GM19328 (cell line): ENCODE results near the gene CFAP70.
"Not testable (repeated sequence)": the region's sequence is repeated elsewhere in the genome, so short reads cannot be mapped to it uniquely, and the experiment has no call there.

Source experiments
- ATAC-seq: cut with Tn5 transposase; IDR thresholded peaks from one replicate; pipeline ENCODE4 v1.9.1; 2021; ENCODE audit warnings: mild to moderate bottlenecking, moderate library complexity; ENCODE audit not compliant: unreplicated experiment

The CFAP70 gene

DNA sequence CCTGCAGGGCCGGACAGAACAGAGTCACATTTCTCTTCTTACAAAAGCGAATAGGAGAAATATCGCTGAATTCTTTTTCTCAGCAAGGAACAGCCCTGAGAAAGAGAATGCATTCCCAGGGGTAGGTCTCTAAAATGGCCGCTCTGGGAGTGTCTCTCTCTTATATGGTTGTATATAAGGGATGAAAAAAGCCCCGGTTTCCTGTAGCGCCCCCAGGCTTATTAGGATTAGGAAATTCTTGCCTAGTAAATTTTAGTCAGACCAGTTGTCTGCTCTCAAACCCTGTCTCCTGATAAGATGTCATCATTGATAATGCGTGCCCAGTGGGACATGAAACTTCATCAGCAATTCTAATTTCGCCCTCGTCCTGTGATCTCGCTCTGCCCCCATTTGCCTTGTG is 100.1 kb downstream of the CFAP70 start:
- ATAC-seq: not testable (repeated sequence)

- no peak for ATAC-seq
Observed at GRCh38 chr10:73253225-73253555, 105.5 kb downstream of the CFAP70 start.

- peak; percentile 70 for ATAC-seq
Observed at GRCh38 chr10:73252445-73253224, 106.0 kb downstream of the CFAP70 start, which contains the start of gene MRPS16. TSS of gene MRPS16 (minus strand) at chr10:73252644. CDS start at chr10:73252482, 162 bp downstream.

DNA sequence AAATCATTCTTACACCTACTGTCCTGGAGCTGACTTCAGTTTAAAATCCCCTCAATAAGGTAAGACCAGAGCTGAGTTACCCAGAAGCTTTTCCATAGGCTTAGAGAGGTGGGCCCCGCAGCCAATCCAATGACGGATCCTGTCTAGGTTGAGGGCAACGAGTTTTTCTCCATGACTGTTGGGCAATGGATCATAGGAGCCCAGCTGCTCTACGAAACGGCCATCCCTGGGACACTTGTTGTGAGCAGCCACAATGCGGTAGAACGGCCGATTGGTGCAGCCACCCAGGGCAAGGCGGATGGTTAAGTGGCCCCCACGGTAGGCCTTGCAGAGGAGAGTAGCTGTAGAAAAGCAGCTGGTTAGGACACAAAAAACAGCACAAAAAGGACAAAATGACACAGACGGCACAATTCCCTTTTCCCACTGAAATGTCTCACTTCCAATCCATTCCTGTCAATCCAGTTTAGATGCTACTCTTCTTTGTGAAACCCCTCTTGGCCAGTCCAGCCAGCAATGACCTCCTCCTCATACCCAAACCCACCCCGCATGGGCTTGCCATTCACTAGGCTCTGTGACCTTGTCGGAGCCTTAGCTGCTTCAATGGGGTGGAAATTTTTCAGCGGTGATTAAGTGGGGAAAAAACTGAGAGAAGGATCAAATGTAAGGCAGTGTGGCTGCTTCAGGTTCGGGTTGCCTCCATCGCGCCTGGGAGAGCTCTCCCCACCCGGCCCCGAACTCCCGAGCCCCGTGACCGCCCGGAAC is 106.8 kb downstream of the CFAP70 start:
- ATAC-seq: no peak

DNA sequence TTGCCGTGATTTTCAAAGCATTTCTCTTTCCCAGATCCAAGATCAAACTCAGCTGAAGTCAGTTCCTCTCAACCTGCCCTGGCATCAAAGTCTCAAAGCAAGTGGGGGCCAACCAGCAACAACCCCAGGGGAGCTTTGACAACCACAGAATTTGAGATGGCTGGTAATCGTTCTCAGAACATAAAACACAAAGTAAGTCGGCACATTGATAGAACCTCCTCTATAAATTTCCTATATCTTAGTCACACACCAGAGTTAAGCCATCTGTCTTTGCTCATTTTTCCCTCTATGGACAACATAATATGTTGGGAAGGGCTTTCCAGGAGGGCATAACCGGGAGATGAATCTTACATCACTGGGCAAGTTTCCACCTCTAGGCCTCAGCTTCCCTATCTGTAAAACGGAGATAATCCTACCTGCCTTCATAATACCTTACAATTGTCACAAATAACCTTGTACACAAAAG is 110.4 kb downstream of the CFAP70 start:
- no peak for ATAC-seq

DNA sequence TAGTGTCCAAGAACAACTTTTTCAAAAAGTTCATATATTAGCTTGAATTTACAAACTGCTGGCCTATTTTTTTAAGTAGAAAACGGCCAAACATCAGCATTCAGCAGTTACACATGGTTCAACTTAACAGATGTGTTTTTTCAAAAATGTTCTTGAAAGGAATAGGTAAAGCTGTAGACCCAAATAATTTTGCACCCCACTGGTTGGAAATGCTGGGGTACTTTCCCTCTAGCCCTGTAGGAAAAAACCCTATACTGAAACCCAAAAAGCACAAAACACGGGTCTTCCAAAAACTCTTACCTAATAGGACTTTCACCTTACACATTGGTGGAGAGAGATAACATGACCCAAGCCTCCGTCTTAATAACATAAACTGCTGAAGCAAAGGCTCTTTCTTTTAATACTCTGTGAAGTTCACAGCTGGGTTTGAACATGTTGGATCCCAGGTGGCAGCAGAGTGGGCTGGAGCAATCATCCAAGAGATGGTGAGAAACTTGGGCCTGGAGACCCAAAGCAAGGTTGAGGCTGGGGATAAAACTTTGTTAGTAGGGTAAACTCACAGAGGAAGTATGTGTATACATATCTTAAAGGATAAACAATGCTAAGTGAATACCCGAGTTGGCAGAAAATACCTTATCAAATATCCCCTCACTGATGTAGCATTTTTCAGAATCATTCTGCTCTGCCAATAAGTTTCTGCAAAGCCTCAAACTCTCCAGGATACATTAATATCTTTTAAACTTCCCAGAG is 111.0 kb downstream of the CFAP70 start:
- ATAC-seq: no peak

DNA sequence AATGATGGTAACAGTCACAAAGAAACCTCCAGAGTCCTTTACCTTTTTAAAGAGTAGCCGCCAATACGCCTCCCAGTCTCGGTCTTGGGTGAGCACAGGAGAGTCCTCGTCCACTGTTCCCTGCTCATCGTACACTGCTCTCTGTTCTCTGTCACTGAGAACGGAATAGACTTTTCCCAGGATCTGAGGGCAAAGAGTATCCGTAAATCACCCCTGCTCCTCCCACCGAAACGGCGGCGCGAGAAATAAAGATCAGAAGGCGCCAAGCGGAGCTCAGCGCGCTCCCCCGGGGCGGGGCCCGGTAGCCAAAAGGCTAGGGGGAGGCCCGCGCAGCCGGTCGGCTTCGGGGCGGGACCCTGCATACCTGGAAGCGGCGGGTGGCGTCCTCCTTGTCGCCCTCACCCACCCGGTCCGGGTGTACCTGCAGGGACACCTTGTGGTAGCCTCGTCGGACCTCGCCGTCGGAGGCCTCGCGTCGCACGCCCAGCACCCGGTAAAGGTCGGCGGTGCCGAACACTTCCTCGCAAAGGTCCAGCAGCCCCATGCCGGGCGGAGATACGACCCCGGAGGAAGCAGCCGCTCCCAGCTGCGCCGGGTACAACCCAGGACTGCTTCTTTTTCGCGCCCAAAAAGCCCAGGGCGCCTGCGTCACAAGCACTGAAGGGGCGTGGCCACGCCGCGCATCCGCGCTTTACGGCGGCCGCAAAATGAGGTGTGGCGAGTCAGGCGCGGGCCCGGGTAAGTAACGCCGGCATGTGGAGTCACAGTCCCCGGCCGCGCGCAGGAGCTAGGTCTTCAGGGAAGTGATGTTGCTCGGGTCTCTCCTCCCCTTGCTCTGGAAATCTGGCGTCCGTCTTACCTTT is 111.8 kb downstream of the CFAP70 start, which contains the start of gene DNAJC9:
DNAJC9 (minus strand) TSS at position 610 of the 863 bp plus-strand sequence; CDS start at position 544, 66 bp downstream.
- peak; percentile 76 for ATAC-seq

DNA sequence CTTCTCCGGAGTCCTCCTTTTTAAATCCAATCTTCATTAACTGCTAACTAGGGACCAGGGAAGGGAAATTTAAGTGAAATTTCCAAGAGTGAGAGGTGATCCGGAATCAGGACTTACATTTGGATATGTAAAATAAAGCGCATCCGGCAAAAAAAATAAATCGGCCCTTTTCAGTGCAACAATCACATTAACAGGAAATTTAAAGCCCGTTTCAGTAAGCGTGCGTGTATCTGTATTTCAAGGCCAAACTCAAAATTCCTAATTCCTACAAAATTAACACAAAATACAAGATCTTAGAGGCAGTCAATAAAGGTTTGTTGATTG is 112.4 kb downstream of the CFAP70 start:
- no peak for ATAC-seq

GRCh38 chr10:73244866-73245477 is 113.7 kb downstream of the CFAP70 start:
- ATAC-seq: no peak

GRCh38 chr10:73239908-73240307 is 118.8 kb downstream of the CFAP70 start:
- ATAC-seq: no peak

- no peak for ATAC-seq
Observed at GRCh38 chr10:73238990-73239566, 119.6 kb downstream of the CFAP70 start.

DNA sequence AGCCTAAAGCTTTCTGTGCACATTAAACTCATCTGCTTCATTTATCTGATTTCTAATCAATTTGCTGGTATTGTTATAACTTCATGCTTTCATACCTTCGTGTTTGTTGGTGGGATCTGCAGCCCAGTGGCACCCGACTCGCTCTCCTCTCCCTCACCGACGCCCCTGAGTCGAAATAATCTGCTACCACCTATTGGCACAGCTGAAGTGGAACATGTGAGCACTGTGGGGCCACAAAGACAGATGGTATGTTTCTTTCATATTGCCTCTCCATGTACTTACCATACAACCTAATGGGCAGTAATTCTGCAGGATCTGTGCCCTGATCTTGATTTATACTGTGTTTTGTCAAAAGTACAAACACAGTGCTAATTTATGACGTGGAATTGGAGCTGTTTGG is 124.0 kb downstream of the CFAP70 start:
- ATAC-seq: no peak

DNA sequence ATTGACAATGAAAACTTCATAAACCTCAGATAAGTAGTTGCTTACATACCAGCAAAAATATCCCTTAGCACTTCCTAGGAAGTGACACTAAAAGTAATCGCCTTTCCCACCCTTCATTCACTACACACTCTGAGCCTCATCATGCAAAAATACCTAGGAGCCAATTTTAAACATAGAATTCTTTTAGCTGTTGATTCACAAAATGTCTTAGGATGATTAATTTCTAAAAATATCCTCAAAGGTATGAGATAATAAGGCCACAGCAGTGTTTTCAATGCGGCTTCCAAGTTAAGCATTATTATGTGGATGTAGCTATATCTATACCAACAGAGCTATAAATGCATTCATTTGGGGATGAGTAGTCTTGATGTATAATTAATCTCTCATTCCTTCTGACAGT is 124.8 kb downstream of the CFAP70 start:
- no peak for ATAC-seq

DNA sequence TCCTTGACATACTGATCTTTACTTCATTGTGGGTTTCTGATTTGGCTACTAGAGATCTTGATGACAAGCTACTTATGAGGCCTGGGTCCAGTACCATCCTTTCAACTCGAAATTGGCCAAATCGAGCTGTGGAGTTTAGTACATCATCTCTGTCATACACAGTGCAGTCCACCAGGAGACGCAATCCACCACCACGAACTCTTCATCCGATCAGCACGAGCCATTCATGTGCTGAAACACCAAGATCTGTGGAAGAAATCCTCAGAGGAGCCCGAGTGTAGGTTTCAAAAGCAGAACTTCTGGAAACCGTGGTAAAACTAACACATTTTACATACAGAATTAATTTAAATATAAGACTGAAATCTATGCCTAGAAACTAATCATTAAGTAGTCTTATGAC is 125.8 kb downstream of the CFAP70 start:
- ATAC-seq: no peak

- ATAC-seq: no peak
Observed at GRCh38 chr10:73229567-73229966, 129.1 kb downstream of the CFAP70 start.

DNA sequence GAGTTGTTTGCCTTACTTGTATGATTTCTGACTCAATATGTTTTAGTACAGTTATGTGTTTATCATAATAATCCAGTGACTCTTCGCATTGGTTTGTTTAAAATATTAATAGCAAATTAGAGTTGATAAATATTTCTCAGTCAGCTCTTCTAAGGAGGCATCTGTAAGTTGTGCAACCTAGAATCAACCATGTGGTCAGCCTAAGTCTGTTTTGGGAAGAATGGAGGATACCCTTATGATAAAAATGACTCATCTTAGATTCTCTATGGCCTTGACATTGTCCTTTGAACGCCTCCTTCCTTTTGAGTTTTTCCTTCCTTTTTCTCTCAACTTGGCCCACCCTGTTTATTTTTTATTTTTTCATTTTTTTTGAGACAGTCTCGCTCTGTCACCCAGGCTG is 130.4 kb downstream of the CFAP70 start:
- ATAC-seq: no peak

- no peak for ATAC-seq
Observed at GRCh38 chr10:73226663-73227062, 132.0 kb downstream of the CFAP70 start.

- ATAC-seq: no peak
Observed at GRCh38 chr10:73225518-73225917, 133.1 kb downstream of the CFAP70 start.

DNA sequence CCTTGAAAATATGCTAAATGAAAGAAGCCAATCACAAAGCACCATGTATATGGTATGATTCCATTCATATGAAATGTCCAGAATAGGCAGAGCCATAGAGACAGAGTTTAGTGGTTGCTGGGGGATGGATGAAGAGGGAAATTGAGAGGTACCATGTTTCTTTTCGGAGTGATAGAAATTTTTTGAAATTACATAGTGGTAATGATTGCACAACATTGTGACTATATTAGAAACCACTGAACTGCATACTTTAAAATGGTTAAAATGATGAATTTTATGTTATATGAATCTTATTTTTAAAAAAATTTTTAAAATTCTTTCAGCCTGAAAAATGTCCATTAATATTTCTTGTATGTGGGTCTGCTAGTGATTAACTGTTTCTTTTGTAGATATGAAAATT is 137.7 kb downstream of the CFAP70 start:
- no peak for ATAC-seq

- no peak for ATAC-seq
Observed at GRCh38 chr10:73219384-73219783, 139.3 kb downstream of the CFAP70 start.
